Lower leg skin (tissue), 4 donors: ENCODE measurements around the gene BCAR3. TPM values are rescaled to one million over a fixed set of nuclear protein-coding genes. Genes with fewer than 3 reads are reported as not detected.

Experiments
- DNase-seq, 2 donors: peaks; one replicate each; pipeline ENCODE4 v3.0.0-alpha.2; 2019; ENCODE audit warnings: low spot score in 2 of 2
- H3K4me3 ChIP-seq: fragments of 200-600 bp; sonication (generic); 2 replicates; pipeline ENCODE4 v1.5.1; 2017; ENCODE audit warnings: mild to moderate bottlenecking, low read depth; ENCODE audit not compliant: poor library complexity, severe bottlenecking
- CTCF ChIP-seq, 3 donors: fragments of 450-650 bp; IDR thresholded peaks; one replicate each; pipeline ENCODE4 v1.5.1; 2016; ENCODE audit warnings: antibody characterized with exemption in 3 of 3, mild to moderate bottlenecking in 3 of 3, moderate library complexity in 2 of 3
- POLR2A ChIP-seq, 2 donors: fragments of 450-650 bp; IDR thresholded peaks; one replicate each; pipeline ENCODE4 v1.6.1; 2016 to 2017; ENCODE audit warnings: antibody characterized with exemption in 2 of 2, mild to moderate bottlenecking in 1 of 2, moderate library complexity in 1 of 2
- WGBS, 2 donors: methylation state at CpG; one replicate each; pipeline ENCODE4 v1.1.5; 2018; 5-methylcytosine and 5-hydroxymethylcytosine counted together
- intact Hi-C: fragments of 100-400 bp; cut with DNase I; formaldehyde crosslinking; loops from one replicate; pipeline ENCODE4 v1.15.0; 2023; ENCODE audit warnings: low total_unique reads
- total RNA-seq, 4 donors: library from RNA; depleted of rRNA; stranded (reverse); fragments of >200 nt; gene quantifications; one replicate each; pipeline ENCODE4 v1.1.0, GENCODE V29; 2016

The BCAR3 gene
- total RNA-seq, 4 donors from 2014 or later: 41.8 to 57.5 (median 45.8) TPM

- H3K4me3 ChIP-seq: no peak overlapping the region
- DNase-seq: no peak
- TF ChIP-seq CTCF (IDR thresholded peaks at IDR 0.05) (no peak), POLR2A (IDR thresholded peaks at IDR 0.05) (no peak)
- intact Hi-C loops: no loop called here
- 89 to 93% methylated on average over 2 of the region's 2 CpGs for WGBS, 2 donors
Observed at GRCh38 chr1:93569489-93569888, 112.1 kb downstream of the BCAR3 start.

GRCh38 chr1:93567255-93567918, 114.2 kb downstream of the BCAR3 start:
- whole genome bisulfite sequencing, 2 donors: 65 to 69% methylated on average over 15 of the region's 15 CpGs
- no peak for DNase-seq
- H3K4me3 ChIP-seq: no peak overlapping the region
- intact Hi-C loops: no loop called here
- TF ChIP-seq POLR2A (IDR thresholded peaks at IDR 0.05): no peak
- no peak for TF ChIP-seq CTCF (IDR thresholded peaks at IDR 0.05)

DNA sequence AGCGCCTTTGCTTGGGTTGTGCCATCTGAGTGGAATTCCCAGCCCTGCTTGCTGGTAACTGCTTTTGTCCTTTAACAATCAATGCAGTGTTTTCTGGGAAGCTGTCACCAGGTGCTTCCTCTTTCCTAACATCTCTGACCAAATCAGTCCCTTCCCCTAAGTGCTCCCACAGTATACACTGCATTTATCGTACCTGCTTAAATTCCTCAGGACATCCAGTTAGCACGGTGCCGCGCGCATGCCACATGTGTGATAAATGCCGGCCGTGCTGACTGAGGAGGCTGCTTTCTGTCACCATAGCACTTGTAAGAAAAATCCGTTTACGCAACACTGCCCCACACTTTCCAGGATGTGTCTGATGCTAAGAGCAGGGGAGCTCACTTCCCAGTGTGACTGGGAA, 115.4 kb downstream of the BCAR3 start:
- no peak overlapping the region for H3K4me3 ChIP-seq
- TF ChIP-seq POLR2A (IDR thresholded peaks at IDR 0.05): no peak
- no peak for TF ChIP-seq CTCF (IDR thresholded peaks at IDR 0.05)
- WGBS, 2 donors: 74 to 89% methylated on average over 10 of the region's 10 CpGs
- DNase-seq: no peak
- intact Hi-C loops: no loop called here

DNA sequence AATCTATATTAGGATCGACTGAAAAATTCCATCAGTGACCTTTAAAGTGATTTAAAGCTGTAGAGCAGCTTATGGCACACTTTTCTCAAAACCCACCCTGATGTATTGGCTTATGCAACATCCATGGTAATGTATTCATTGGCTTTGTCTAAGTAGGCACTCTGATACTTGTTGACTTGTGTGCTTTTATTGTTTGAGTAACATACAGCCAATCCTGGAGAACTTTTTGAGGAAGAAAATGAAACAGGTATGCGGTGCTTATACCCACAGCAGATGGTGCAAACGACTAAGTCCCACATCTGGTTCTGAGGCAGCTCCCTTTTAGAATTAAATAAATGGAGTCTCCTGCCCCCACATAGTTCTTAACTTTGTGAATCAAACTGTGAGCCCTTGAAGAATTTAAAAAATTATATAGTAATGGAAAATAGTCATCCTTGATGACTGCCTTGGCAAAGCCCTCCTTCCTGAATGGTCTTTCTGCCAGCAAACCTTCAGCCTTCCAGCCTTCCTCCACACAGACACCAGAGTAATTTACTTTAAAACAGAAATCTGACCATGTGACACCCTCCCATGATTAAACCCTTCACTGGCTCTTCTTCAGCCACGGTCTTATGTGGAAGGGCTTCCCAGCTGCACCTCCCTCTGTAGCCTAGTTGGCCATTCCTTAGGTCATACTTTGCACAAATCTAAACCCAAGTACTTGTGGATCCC, 116.0 kb downstream of the BCAR3 start:
- DNase-seq: no peak
- TF ChIP-seq CTCF (IDR thresholded peaks at IDR 0.05): no peak
- TF ChIP-seq POLR2A (IDR thresholded peaks at IDR 0.05): no peak
- H3K4me3 ChIP-seq: no peak overlapping the region
- WGBS, 2 donors: 66 to 71% methylated on average over 4 of the region's 4 CpGs
- intact Hi-C loops: no loop called here

DNA sequence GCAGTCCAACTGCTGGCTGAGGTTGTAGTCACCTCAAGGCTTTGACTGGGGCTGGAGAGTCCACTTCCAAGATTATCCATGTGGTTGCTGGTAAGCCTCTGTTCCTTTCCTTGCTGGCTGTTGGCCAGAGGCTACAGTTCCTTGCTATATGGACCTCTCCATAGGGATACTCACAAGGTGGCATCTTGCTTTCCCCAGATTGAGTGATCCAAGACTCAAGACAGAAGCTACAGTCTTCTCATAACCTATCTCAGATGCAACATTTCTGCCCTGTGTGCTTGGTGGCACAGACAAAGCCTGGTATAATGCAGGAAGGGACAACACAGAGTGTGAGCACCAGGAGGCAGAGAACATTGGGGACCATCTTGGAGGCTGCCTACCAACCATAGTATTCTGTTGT, 121.9 kb downstream of the BCAR3 start:
- no peak overlapping the region for H3K4me3 ChIP-seq
- TF ChIP-seq POLR2A (IDR thresholded peaks at IDR 0.05): no peak
- TF ChIP-seq CTCF (IDR thresholded peaks at IDR 0.05): no peak
- intact Hi-C loops: no loop called here
- no peak for DNase-seq
